Measurements from ENCODE around the gene FYN. TPM values are rescaled to one million over a fixed set of nuclear protein-coding genes. Genes with fewer than 3 reads are reported as not detected.
"Not testable (repeated sequence)": the region's sequence is repeated elsewhere in the genome, so short reads cannot be mapped to it uniquely, and the experiment has no call there.

FYN gene
- total RNA-seq, 1 experiment from 2014 or later = 34.3 TPM

- POLR2A ChIA-PET (ENCODE audit: low non-redundant PET) = no interaction called here
- intact Hi-C loops (cut with micrococcal nuclease; ENCODE audit: unreplicated experiment) = no loop called here
- no peak overlapping the region for H3K27ac ChIP-seq (ENCODE audit: low read depth, low read length, poor library complexity, severe bottlenecking)
- no peak for TF ChIP-seq EZH2 (IDR thresholded peaks at IDR 0.05; ENCODE audit: borderline replicate concordance, low read depth, low read length, poor library complexity, severe bottlenecking)
- TF ChIP-seq, protein P1, sequence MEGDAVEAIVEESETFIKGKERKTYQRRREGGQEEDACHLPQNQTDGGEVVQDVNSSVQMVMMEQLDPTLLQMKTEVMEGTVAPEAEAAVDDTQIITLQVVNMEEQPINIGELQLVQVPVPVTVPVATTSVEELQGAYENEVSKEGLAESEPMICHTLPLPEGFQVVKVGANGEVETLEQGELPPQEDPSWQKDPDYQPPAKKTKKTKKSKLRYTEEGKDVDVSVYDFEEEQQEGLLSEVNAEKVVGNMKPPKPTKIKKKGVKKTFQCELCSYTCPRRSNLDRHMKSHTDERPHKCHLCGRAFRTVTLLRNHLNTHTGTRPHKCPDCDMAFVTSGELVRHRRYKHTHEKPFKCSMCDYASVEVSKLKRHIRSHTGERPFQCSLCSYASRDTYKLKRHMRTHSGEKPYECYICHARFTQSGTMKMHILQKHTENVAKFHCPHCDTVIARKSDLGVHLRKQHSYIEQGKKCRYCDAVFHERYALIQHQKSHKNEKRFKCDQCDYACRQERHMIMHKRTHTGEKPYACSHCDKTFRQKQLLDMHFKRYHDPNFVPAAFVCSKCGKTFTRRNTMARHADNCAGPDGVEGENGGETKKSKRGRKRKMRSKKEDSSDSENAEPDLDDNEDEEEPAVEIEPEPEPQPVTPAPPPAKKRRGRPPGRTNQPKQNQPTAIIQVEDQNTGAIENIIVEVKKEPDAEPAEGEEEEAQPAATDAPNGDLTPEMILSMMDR (conservative IDR thresholded peaks at IDR 0.05; ENCODE audit: low read depth, low read length) = no peak
- no peaks in the 10 kb centered on the region for H3K4me1 ChIP-seq (ENCODE audit: insufficient read depth, low read length, poor library complexity, severe bottlenecking)
- H3K36me3 ChIP-seq (ENCODE audit: insufficient read depth, low read length, poor library complexity, severe bottlenecking) = no peaks in the 10 kb centered on the region
- BruUV-seq (replicated peaks) = no TSS peak
- H3K9me3 ChIP-seq (ENCODE audit: low read depth, low read length, poor library complexity, severe bottlenecking) = no peaks in the 10 kb centered on the region
- CTCF ChIA-PET = no interaction called here
- no peaks in the 10 kb centered on the region for H3K27me3 ChIP-seq (replicated peaks; ENCODE audit: insufficient read depth, low read depth, low read length, poor library complexity)
- no peak for DNase-seq (ENCODE audit: low spot score)
- H3K4me3 ChIP-seq (ENCODE audit: low read depth, low read length, poor library complexity, severe bottlenecking) = no peak overlapping the region
These were observed 38.2 kb upstream of the FYN start for GRCh38 chr6:111911428-111911827.

DNA sequence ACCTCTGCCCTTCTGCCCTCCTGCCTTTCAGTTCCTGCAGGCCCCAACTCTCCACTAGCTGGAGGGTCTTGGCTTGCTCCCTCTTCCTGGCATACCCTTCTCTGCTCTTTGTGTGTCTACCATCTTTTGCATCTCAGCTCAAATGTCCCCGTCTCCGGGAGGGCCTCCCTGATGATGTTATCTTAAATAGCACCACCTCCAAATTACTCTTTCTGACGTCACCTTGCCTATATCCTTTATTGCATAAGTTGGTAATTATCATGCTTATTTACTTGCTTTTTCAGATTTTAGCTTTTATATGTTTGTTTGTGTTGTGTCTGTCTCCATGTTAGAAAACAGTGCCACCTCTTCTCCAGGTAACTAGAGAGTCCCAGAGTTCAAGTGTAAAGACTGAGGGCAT lies 36.0 kb upstream of the FYN start:
- no peaks in the 10 kb centered on the region for H3K36me3 ChIP-seq (ENCODE audit: insufficient read depth, low read length, poor library complexity, severe bottlenecking)
- H3K4me3 ChIP-seq (ENCODE audit: low read depth, low read length, poor library complexity, severe bottlenecking) = no peak overlapping the region
- H3K27ac ChIP-seq (ENCODE audit: low read depth, low read length, poor library complexity, severe bottlenecking) = no peak overlapping the region
- no peaks in the 10 kb centered on the region for H3K4me1 ChIP-seq (ENCODE audit: insufficient read depth, low read length, poor library complexity, severe bottlenecking)
- no peaks in the 10 kb centered on the region for H3K27me3 ChIP-seq (replicated peaks; ENCODE audit: insufficient read depth, low read depth, low read length, poor library complexity)
- BruUV-seq (replicated peaks) = no TSS peak
- H3K9me3 ChIP-seq (ENCODE audit: low read depth, low read length, poor library complexity, severe bottlenecking) = no peaks in the 10 kb centered on the region
- no peak for DNase-seq (ENCODE audit: low spot score)
- TF ChIP-seq EZH2 (IDR thresholded peaks at IDR 0.05; ENCODE audit: borderline replicate concordance, low read depth, low read length, poor library complexity, severe bottlenecking) = no peak
- TF ChIP-seq, protein P1 (conservative IDR thresholded peaks at IDR 0.05; ENCODE audit: low read depth, low read length) = no peak
- POLR2A ChIA-PET (ENCODE audit: low non-redundant PET) = interaction anchor here (0.7 kb wide), 1 partner anchor 36 kb away, joined by 3 read pairs; the partner anchor contains the start of gene FYN
- intact Hi-C loops (cut with micrococcal nuclease; ENCODE audit: unreplicated experiment) = no loop called here
- CTCF ChIA-PET = no interaction called here

GRCh38 chr6:111908365-111908764 lies 35.1 kb upstream of the FYN start:
- H3K4me3 ChIP-seq (ENCODE audit: low read depth, low read length, poor library complexity, severe bottlenecking); H3K27ac ChIP-seq (ENCODE audit: low read depth, low read length, poor library complexity, severe bottlenecking); H3K4me1 ChIP-seq (ENCODE audit: insufficient read depth, low read length, poor library complexity, severe bottlenecking); POLR2A ChIA-PET (ENCODE audit: low non-redundant PET); H3K9me3 ChIP-seq (ENCODE audit: low read depth, low read length, poor library complexity, severe bottlenecking); DNase-seq (ENCODE audit: low spot score); H3K36me3 ChIP-seq (ENCODE audit: insufficient read depth, low read length, poor library complexity, severe bottlenecking); H3K27me3 ChIP-seq (replicated peaks; ENCODE audit: insufficient read depth, low read depth, low read length, poor library complexity); intact Hi-C loops (cut with micrococcal nuclease; ENCODE audit: unreplicated experiment); CTCF ChIA-PET; BruUV-seq (replicated peaks): not testable (repeated sequence)

DNA sequence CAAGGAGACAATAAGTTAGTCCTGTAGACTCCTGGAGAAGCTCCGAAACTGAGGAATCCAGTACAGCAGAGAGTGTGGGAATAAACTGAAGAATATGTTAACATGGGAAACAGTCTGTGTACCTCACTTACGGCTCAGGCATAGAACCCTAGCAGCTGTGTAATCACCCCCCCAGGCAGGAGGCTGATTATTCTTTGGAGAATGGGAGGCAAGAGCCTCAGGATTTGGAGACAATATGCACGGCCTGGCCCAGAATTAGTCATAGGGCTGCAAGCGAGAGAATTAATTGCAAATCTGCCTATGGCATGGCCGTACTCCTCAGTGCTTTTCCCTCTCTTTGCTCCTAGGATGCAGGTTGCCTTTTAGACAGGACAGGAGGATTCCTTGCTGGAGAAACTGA lies 27.5 kb upstream of the FYN start:
- Histone ChIP-seq H3K4me3 (ENCODE audit: low read depth, low read length, poor library complexity, severe bottlenecking) (no peak overlapping the region), H3K27ac (ENCODE audit: low read depth, low read length, poor library complexity, severe bottlenecking) (no peak overlapping the region), H3K4me1 (ENCODE audit: insufficient read depth, low read length, poor library complexity, severe bottlenecking) (no peaks in the 10 kb centered on the region), H3K36me3 (ENCODE audit: insufficient read depth, low read length, poor library complexity, severe bottlenecking) (no peaks in the 10 kb centered on the region), H3K27me3 (replicated peaks; ENCODE audit: insufficient read depth, low read depth, low read length, poor library complexity) (no peaks in the 10 kb centered on the region), H3K9me3 (ENCODE audit: low read depth, low read length, poor library complexity, severe bottlenecking) (no peaks in the 10 kb centered on the region)
- TF ChIP-seq, protein P1 (conservative IDR thresholded peaks at IDR 0.05; ENCODE audit: low read depth, low read length) = no peak
- no peak for TF ChIP-seq EZH2 (IDR thresholded peaks at IDR 0.05; ENCODE audit: borderline replicate concordance, low read depth, low read length, poor library complexity, severe bottlenecking)
- ChIA-PET CTCF (no interaction called here), POLR2A (ENCODE audit: low non-redundant PET) (no interaction called here)
- no TSS peak for BruUV-seq (replicated peaks)
- DNase-seq (ENCODE audit: low spot score) = no peak
- intact Hi-C loops (cut with micrococcal nuclease; ENCODE audit: unreplicated experiment) = no loop called here
